NK-92 (cell line): ENCODE data around the gene ABLIM2.

Source experiments
- DNase-seq: peaks from one replicate; lab custom pipeline; 2025; ENCODE audit not compliant: unreplicated experiment; lab: John Stamatoyannopoulos, UW

ABLIM2 gene

GRCh38 chr4:7917669-7918068, 240.9 kb downstream of the ABLIM2 start:
- no peak for DNase-seq

GRCh38 chr4:7915875-7916242, 242.8 kb downstream of the ABLIM2 start:
- DNase-seq = no peak
